Pulmonary artery endothelial cell (primary cell): ENCODE data around the gene TPSB2. TPM values are rescaled to one million over a fixed set of nuclear protein-coding genes. Genes with fewer than 3 reads are reported as not detected.
"Not testable (repeated sequence)": the region's sequence is repeated elsewhere in the genome, so short reads cannot be mapped to it uniquely, and the experiment has no call there.

Experiments used
- DNase-seq: peaks from one replicate; pipeline ENCODE4 v3.0.0-alpha.2; 2011; ENCODE audit warnings: low read depth, low spot score
- total RNA-seq: library from RNA; depleted of rRNA; stranded (reverse); fragments of >200 nt; gene quantifications from 2 replicates; pipeline ENCODE4 v1.2.3, GENCODE V29; 2014

TPSB2 gene
- total RNA-seq, 1 donor from 2014 or later = not detected

DNA sequence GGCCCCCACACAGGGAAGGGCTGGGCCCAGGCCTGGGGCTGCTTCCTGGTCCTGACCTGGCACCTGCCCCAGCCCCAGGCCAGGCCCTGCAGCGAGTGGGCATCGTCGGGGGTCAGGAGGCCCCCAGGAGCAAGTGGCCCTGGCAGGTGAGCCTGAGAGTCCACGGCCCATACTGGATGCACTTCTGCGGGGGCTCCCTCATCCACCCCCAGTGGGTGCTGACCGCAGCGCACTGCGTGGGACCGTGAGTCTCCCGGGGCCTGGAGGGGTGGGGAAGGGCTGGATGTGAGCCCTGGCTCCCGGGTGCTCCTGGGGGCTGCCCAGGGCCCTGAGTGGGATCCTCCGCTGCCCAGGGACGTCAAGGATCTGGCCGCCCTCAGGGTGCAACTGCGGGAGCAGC, 11.1 kb upstream of the TPSB2 start:
- not testable (repeated sequence) for DNase-seq

DNA sequence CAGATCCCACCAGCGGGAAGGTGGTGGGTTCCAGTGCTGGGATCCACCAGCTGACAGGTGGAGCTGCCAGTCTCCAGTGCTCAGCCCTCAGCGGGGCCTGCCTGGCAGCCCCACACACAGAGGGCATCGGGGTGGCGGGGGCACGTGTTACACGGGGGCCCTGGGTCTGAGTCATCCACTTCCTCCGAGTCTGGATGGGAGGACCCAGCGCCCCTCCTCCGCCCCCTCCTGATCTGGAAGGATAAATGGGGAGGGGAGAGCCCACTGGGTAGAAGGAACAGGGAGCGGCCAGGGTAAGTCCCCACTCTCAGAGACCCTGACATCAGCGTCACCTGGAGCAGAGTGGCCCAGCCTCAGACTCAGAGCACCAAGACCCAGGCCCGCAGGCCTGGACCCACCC, 10.5 kb upstream of the TPSB2 start, which contains the start of gene TPSAB1:
TSS of gene TPSAB1 (plus strand) at position 270 of the 400 bp plus-strand sequence. CDS start 234 bp downstream, outside the sequence.
- DNase-seq = not testable (repeated sequence)

DNA sequence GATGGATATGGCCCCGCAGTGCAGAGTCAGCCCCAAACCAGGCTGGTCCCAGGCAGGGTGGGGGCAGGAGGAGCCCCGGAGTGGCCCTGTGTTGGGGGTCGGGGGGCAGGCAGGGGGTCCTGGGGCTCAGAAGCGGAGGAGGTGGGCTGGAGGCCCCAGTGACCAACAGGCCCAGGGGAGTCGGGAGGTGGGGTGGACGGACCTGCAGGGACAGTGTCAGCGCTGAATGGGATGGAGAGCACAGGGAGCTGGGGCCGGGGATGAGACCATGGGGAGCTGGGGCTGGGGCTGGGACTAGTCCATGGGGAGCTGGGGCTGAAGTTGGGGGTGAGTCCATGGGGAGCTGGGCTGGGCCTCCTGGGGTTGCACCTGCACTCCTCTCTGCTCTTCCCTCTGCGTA, 9.6 kb upstream of the TPSB2 start:
- DNase-seq = not testable (repeated sequence)

- not testable (repeated sequence) for DNase-seq
Observed at GRCh38 chr16:1238909-1239308, 8.9 kb upstream of the TPSB2 start.

DNA sequence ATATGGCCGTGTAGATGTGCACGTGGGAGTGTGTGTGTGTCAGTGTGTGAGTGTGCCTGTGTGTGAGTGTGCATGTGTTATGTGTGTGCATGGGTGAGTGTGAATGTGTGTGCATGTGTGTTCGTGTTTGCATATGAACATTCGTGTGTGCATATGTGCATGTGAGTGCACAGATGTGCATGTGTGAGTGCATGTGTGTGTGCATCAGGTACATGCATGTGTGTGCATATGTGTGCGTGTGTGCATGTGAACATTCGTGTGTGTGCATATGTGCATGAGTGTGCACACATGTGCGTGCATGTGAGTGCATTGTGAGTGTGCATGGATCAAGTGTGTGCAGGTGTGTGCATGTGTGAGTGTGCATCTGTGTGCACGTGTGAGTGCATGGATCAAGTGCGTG, 8.0 kb upstream of the TPSB2 start:
- DNase-seq = no peak

GRCh38 chr16:1236659-1237058, 6.7 kb upstream of the TPSB2 start:
- DNase-seq = not testable (repeated sequence)

- DNase-seq = not testable (repeated sequence)
Observed at GRCh38 chr16:1232049-1232748, 2.2 kb upstream of the TPSB2 start.

DNA sequence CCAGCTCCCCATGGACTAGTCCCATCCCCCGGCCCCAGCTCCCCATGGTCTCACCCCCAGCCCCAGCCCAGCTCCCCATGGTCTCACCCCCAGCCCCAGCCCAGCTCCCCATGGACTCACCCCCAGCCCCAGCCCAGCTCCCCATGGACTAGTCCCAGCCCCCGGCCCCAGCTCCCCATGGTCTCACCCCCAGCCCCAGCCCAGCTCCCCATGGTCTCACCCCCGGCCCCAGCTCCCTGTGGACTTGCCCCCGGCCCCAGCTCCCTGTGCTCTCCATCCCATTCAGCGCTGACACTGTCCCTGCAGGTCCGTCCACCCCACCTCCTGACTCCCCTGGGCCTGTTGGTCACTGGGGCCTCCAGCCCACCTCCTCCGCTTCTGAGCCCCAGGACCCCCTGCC, 1.3 kb upstream of the TPSB2 start:
- not testable (repeated sequence) for DNase-seq

DNA sequence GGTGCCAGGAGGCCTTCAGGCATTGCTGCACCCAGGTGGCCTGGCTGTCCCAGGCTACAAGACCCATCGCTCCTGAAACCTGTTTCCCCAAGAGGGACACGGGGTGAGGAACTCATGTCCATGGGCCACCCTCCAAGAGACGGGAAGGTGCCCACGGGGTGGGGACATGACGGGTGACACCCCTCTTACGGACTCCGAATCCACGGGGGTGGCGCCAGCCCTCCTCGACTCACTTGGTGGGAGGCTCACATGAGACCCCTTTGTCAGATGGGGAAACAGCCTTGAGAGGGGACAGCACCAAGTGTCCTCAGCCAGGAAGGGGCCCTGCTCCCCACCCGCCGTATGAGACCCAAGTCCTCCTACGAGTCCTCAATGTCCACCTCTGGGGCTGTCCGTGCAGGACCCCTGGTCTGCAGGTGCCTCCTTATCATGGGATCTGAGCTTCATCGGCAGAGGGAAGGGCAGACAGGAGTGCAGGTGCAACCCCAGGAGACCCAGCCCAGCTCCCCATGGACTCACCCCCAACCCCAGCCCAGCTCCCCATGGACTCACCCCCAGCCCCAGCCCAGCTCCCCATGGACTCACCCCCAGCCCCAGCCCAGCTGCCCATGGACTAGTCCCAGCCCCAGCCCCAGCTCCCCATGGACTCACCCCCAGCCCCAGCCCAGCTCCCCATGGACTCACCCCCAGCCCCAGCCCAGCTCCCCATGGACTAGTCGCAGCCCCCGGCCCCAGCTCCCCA, 658 bp upstream of the TPSB2 start:
- DNase-seq = not testable (repeated sequence)

- not testable (repeated sequence) for DNase-seq
Observed at GRCh38 chr16:1229476-1229875, 508 bp downstream of the TPSB2 start.

- DNase-seq = not testable (repeated sequence)
Observed at GRCh38 chr16:1228227-1228626, 1.8 kb downstream of the TPSB2 start.

- DNase-seq = not testable (repeated sequence)
Observed at GRCh38 chr16:1226692-1227091, 3.3 kb downstream of the TPSB2 start.

- not testable (repeated sequence) for DNase-seq
Observed at GRCh38 chr16:1225728-1226311, 4.2 kb downstream of the TPSB2 start.

DNA sequence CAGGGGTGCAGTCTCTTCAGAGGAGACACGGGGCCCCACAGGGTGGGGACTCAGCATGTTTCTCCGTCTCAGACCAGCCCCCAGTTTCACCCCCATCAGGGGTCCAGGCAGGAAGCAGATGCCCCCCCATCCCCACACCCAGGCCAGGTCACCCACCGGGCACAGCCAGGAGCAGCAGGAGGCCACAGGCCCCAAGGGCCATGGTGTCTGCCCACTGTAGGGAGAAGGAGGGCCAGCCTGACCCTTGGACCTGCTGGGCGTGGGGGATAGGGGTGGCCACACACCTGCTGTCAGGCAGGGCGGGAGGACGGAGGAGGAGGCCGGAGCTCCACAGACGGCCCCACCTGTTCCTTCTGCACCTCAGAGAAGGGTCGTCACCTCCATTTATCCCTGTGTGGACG, 4.9 kb downstream of the TPSB2 start, which contains the start of gene TPSG1:
TSS of gene TPSG1 (minus strand) at position 218 of the 401 bp plus-strand sequence. CDS start at position 202, 16 bp downstream.
- DNase-seq = no peak

DNA sequence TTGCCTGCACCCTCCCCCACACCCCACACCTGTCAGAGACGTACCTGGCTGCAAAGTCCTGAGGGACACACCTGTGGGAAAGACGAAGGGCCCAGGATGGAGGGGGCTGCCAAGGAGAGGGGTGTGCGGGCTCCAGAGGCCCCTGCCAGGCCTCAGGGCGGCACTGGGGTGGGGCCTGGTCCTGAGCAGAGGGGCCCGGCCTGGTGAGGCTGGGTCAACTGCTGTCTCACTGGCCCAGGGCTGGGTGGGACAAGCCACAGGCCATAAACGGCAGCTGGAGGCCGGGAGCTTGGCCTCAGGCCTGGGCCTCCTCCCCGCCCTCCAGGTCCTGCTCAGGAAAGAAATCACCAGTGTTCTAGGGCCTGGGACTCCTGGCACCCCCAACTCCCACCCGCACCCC, 5.4 kb downstream of the TPSB2 start:
- DNase-seq = no peak

DNA sequence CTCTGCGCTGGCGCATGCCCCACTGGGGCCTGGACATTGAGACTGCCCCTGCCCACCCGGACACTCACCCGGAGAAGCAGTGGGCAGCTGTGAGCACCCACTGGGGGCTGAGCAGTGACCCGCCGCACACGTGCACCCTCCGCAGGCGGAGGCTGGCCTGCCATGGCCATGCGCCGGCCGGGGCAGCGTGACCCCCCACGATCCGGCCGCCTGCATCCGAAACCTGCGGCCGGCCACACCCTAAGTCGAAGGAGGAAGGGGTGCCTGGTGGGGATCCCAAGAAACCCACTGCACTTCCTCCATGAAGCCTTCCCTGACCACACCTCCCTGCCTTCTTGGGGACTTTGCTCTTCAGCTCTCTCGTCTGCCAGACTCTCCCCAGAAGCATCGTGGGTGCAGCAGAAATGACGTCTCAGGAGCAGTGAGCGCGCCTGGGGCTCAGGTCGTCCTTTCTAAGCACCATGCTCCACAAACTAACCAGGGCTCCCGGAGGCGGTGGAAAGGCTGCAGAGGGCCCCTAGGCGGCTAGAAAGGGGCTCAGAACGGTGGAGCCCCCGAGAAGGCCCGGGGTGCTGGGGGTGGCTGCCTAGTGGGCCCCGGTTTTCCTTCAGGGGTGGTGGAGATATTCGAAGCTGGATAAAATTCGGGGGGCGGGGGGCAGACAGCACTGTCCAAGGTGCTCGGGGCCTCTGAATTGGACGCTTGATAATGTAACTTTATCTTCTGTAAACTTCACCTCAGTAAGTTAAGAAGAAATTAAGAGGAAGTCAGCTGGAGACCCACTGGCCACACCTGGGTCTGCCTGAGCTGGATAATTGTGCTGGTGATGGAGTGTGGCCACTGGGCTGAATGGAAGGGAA, 6.4 kb downstream of the TPSB2 start:
- DNase-seq = no peak

DNA sequence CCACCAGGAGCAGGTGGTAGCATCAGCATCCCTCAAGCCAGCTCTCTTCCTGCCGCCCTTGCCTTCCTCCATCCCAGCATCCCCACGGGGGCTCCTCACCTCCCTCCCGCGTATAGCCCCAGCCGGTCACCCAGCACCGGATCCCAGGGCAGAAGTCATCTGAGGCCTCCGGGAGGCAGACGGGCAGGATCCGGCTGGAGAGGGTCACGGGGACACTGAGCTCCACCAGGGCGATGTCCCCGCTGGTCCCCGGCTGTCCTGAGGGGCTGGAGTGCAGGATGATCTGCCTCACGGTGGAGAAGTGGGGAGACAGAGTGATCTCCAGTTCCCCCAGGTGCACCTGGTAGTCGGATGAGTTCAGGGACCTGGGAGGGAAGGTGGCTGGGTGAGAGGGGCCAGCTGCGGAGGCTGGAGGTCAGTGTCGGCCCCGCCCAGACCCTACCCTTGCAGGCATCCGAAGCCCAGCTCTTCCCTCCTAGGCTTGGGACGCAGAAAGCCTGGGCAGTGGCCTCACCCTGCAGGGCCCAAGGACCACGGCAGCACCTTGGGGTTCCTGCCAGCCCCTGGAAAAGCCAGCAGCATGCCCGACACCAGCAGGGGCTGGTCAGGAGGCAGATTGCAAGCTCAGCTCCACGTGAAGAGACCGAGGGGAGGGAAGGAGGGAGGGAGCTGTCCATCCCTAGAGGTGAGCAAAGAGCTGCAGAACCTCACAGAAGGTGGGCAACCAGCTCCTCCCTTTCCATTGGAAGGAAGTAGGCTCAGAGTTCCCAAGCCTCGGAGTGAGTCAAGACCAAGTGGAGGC, 7.2 kb downstream of the TPSB2 start:
- DNase-seq = no peak

DNA sequence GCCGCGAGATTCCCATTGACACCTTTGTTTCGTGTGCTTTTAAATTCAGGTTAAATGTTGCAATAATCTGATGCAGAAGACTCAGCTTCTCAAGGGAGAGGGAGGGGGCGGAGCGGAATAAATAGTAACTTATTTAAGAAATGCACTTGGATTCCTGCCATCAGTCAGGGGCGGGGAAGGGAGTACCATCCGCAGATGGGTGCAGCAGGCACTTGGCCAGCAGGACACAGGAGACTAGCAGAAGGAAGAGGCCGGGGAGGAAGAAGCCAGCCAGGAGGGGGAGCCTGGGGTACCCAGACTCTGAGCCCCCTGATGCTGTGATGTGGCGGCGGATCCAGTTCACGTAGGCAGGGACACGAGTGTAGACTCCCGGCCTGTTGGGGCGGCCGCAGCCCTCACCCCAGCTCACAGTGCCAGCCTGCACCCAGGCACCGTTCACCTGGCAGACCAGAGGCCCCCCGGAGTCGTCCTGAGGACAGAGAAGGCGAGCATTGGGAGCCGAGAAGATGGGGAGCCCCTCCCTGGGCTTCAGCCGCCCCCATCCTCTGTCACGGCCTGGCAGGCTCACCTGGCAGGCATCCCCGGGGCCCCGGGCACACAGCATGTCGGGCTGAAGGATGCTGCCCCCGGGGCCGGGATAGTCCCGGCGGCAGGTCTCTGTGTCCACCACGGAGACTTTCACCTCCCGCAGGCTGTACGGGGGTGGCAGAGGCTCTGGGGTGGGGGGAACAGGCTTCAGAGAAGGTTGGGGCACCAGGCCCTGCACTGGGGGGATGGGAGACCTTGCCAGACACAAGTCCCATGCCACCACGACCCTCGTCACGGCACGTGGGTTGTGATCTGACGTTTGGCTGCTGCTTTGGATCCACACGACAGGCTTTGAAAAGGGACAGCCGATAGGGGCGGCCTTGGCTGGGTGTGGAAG, 8.1 kb downstream of the TPSB2 start:
- DNase-seq = no peak
